GM12891 (cell line): ENCODE results near the gene ZNF232.
A peak's percentile ranks its signal among the peaks of the same experiment; 100 is the strongest.
"Not testable (repeated sequence)": the region's sequence is repeated elsewhere in the genome, so short reads cannot be mapped to it uniquely, and the experiment has no call there.

Experiments used
- DNase-seq: peaks from one replicate; pipeline ENCODE4 v3.0.0; 2011; ENCODE audit warnings: low spot score; ENCODE audit not compliant: insufficient read length
- FAIRE-seq: peaks from 2 replicates; lab custom pipeline; 2011; peaks lifted over from hg19 to GRCh38; lab: Jason Lieb, UNC
- PAX5 ChIP-seq: IDR thresholded peaks from 2 replicates; pipeline ENCODE4 v1.6.1; 2011; ENCODE audit warnings: low read length, moderate library complexity, mild to moderate bottlenecking; ENCODE audit not compliant: insufficient read depth, severe bottlenecking
- POLR2A ChIP-seq: IDR thresholded peaks from 2 replicates; pipeline ENCODE4 v1.6.1; 2011; ENCODE audit warnings: low read depth, low read length, control low read depth
- POLR2AphosphoS5 ChIP-seq: IDR thresholded peaks from 2 replicates; pipeline ENCODE4 v1.6.1; 2011; ENCODE audit warnings: low read depth, low read length, control low read depth
- POU2F2 ChIP-seq: IDR thresholded peaks from 2 replicates; pipeline ENCODE4 v1.6.1; 2011; ENCODE audit warnings: low read depth, mild to moderate bottlenecking, control low read depth, low read length, moderate library complexity
- SPI1 ChIP-seq: IDR thresholded peaks from 2 replicates; pipeline ENCODE4 v1.6.1; 2011; ENCODE audit warnings: low read depth, low read length, control low read depth
- TAF1 ChIP-seq: IDR thresholded peaks from 2 replicates; pipeline ENCODE4 v1.6.1; 2011; ENCODE audit warnings: low read depth, low read length, control low read depth

Gene ZNF232

DNA sequence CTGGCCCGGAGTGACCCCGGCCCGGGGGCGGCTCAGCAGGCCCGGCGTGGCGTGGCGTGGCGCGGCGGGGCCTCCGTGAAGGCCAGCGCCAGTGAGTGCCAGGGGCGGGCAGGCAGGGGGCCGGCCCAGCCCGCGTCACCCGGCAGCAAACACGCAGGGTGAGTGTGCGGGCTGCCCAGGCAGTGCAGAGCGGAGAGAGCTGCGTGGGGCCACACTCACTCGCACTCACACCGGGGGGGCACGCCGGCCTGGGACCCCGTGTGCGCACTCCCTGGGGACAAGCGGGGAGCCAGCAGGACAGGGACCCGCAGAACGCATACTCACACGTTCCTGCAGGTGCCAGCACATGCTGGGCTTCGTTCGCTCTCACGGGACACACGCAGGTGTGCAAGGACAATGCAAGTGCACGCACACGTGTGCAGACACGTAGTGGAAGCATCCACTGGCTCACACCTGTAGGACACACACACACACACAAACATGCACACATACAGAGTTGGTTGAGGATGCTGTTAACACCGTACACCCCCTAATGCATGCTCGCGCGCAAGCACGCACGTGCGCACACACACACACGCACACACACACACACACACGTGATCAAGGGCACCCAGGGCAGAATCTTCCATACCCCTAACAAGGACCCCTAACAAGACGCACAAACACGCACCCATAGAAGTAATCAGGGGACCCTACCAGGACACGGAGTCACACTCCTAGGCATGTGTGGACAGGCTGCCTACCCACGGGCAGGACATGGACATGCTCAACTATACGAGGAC lies 11.9 kb upstream of the ZNF232 start:
- TF ChIP-seq PAX5: no peak
- TF ChIP-seq SPI1: no peak
- no peak for TF ChIP-seq POLR2AphosphoS5
- TF ChIP-seq POLR2A: no peak
- no peak for TF ChIP-seq TAF1
- TF ChIP-seq POU2F2: no peak
- no peak for FAIRE-seq
- no peak for DNase-seq

DNA sequence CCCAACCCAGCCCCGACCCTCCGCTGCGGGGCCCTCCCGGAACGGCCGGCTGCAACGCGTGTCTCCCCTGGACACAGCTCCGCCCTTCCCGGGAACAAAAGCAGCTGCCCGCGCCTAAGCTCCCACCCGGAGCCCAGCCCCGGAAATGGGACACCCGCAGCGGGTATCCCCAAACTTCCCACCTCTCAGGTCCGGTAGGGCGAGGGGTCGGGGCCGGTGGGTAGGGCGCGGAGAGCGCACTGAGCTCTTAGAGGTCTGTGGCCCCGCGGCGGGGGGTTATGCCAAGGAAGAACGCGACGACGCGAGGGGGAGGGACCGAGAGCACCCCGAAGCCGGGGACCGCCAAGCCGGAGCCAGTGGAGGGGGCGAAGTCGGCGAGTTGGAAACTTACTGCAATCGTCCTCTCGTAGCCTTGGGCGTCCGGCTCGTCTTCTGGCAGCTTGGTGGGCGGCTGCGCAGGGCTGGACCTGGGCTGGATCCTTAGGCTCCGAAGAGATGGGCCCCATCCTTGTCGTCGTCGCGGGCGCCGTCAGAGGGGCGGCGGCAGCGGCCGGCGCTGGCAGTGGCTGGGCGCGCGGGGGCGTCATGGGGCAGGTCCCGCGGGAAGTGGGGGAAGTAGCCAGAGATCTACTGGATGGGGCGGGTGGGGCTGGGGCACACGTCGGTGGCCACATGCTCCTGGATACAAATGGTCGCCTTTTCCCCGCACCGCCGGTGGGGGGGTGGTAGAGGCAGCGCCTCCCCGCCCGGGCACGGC lies 11.1 kb upstream of the ZNF232 start:
- FAIRE-seq (no peak), DNase-seq (no peak)
- TF ChIP-seq TAF1: no peak
- no peak for TF ChIP-seq POLR2AphosphoS5
- TF ChIP-seq PAX5: no peak
- no peak for TF ChIP-seq SPI1
- TF ChIP-seq POU2F2: no peak
- no peak for TF ChIP-seq POLR2A

DNA sequence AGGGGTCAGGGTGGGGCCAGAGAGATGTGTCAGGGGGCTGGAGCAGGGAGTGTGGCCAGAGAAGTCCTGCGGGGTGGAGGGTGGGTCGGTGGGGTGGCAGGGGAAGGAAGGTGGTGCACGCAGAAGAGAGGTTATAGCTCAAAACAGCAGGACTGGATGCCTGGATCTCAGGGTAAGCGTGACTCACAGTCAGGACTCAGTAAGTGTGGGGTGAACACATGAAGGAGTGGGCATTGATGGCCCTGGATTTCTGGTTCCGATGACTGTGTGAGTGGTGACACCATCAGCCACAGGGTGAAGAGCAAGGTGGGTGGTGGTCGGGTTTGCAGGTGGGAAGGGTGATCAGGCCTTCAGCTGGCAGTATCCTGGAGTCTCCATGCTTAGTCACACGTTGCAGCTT lies 10.4 kb upstream of the ZNF232 start:
- DNase-seq, FAIRE-seq: not testable (repeated sequence)

- no peak for TF ChIP-seq POLR2A
- DNase-seq (no peak), FAIRE-seq (no peak)
These were observed 9.6 kb upstream of the ZNF232 start for GRCh38 chr17:5121186-5121841.

DNA sequence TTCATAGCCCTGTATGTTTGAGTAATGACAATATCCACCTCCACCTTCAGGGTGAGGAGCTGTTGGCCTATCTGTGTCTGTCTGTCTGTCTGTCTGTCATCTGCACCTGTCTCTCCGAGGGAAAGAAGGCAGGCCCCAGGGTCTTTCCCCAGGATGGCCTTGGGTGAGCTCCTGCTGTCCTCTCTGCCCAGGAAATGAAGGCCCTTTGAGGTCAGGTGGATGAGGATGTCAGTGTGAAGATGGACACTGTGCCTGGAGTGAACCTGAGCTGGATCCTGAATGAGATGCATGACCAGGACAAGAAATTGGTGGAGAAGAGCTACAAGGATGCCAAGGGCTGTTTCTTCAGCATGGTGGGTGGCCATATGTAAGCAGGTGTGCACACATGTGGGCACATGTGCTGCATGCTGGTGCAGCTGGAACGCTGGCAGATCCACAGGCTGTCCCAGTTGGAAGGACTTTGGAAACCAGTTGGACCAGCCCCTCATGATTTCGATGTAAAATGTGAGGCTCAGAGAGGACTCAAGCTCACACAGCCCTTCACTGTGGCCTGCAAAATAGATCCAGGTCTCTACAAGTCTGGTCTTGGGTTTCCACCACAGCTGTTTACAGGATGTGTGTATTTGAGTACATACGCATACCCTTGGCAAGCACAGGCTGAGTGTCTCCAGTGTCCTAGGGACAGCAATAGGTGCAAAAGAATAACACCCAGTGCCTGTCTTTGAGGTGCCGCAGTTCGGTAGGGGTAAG lies 8.9 kb upstream of the ZNF232 start:
- not testable (repeated sequence) for DNase-seq, FAIRE-seq

GRCh38 chr17:5120036-5120435 lies 8.4 kb upstream of the ZNF232 start:
- FAIRE-seq: no peak
- no peak for DNase-seq
- TF ChIP-seq POU2F2 (no peak), POLR2AphosphoS5 (no peak), PAX5 (no peak), SPI1 (no peak), TAF1 (no peak), POLR2A (no peak)

GRCh38 chr17:5118219-5118618 lies 6.5 kb upstream of the ZNF232 start:
- no peak for TF ChIP-seq SPI1
- TF ChIP-seq PAX5: no peak
- FAIRE-seq (no peak), DNase-seq (no peak)

GRCh38 chr17:5115673-5116651 lies 4.3 kb upstream of the ZNF232 start, which contains the start of gene USP6:
Gene USP6 (plus strand): TSS chr17:5116032. CDS start chr17:5130368, 14,336 bp downstream.
- DNase-seq (no peak), FAIRE-seq (no peak)
- TF ChIP-seq POLR2A (no peak), SPI1 (no peak), POU2F2 (no peak), PAX5 (no peak), POLR2AphosphoS5 (no peak), TAF1 (no peak)

DNA sequence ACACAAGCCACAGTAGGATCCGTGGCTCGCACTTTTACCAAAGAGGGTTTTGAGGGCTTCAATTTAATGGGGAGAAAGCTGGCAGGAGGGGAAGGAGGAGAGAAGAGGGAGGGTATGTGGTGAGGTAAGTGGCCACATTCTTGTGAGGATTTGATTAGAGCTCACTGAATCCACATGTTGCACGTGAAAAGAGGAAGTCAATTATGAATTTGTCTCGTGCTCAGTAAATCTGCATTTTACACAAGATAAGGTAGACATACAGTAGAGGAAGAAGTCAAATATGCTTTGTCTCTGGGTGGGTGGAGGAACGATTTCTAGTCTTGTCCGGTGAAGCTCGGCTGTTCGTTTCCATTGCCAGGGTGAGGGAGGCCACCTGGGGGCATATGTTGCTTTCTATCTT lies 862 bp downstream of the ZNF232 start:
- FAIRE-seq (peak; percentile 78), DNase-seq (no peak)
- TF ChIP-seq POLR2AphosphoS5 (no peak), SPI1 (peak; percentile 91), TAF1 (no peak), POU2F2 (no peak)
